NCI-H1048 (cell line): Measurements from ENCODE around the gene RXFP1.
"Not testable (repeated sequence)": the region's sequence is repeated elsewhere in the genome, so short reads cannot be mapped to it uniquely, and the experiment has no call there.

Experiments
- DNase-seq: peaks from one replicate; lab custom pipeline; 2025; lab: John Stamatoyannopoulos, UW

RXFP1 gene

DNA sequence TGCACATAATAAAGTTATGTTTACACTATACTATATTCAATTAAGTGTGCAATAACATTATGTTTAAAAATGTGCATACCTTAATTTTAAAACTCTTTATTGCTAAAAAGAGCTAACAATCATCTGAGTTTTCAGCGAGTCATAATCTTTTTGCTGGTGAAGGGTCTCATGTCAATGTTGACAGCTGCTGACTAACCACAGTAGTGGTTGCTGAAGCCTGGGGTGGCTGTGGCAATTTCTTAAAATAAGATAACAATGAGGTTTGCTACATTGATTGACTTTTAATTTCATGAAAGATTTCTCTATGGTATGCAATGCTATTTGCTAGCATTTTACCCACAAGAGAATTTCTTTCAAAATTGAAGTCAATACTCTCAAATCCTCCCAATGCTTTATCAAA, 91.4 kb downstream of the RXFP1 start:
- no peak for DNase-seq

DNA sequence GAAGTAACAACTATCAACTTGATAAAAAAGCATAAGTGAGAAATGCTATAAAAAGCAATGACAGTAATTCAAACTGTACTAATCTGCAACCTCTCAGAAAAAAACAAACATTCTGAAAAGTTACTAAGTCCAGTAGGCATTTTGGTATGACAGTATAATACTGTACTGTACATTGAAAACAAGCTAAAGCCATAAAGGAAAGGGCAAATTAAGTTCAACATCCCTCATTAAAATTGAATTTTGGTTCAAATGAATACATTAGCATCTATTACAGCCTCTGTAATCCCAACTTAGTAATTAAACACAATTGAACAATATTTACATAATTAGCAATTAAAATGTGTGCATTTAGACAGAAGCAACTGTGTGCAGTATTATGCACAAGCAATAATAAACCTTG, 96.3 kb downstream of the RXFP1 start:
- DNase-seq: no peak

DNA sequence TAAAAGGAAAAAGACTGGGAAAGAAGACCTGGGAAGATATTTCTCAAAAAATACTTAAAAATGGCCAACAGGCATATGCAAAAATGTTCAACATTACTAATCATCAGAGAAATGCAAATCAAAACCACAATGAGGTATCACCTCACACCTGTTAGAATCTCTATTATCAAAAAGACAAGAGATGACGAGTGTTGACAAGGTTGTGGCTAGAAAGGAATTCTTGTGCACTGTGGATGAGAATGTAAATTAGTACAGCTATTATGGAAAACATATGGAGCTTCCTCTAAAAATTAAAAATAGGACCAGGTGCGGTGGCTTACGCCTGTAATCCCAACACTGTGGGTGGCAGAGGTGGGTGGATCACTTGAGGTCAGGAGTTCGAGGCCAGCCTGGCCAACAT, 100.0 kb downstream of the RXFP1 start:
- no peak for DNase-seq

DNA sequence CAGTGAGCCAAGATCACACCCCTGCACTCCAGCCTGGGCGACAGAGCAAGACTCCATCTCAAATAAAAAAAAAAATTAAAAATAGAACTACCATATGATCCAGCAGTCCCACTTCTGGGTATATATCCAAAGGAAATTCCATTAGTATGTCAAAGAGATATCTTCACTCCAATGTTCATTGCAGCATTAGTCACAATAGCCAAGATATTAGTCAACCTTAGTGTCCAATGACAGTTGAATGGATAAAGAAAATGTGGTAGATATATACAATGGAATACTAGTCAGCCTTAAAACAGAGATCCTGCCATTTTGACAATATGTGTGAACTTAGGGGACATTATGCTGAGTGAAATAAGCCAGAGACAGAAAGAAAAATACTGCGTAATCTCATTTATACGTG, 100.6 kb downstream of the RXFP1 start:
- DNase-seq: no peak

DNA sequence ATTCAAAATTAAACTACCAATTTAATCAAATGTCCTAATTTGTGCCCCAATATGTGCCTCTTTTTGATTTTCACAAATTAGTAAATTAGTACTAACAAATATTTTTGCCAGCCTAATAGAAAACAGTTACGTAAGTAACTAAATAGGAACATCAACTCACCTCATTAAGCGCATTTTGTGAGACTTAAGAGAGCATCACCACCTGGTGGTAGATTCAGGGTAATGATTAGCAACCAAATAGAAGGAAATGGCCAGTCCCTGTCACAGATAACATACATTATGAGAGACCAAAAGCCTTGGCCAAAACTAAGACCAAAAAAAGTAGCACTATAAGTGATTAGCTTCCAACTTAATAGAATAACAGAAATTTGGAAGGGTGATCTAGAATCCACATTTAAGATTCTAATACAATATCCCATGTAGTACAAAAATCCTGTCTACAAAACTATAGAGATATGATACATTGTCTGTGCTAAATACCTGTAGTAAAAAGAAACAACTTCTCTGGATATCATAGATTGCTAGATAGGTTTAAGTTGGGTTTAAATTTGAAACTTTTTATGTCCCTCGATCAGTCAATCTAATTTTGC, 103.3 kb downstream of the RXFP1 start:
- DNase-seq: no peak

DNA sequence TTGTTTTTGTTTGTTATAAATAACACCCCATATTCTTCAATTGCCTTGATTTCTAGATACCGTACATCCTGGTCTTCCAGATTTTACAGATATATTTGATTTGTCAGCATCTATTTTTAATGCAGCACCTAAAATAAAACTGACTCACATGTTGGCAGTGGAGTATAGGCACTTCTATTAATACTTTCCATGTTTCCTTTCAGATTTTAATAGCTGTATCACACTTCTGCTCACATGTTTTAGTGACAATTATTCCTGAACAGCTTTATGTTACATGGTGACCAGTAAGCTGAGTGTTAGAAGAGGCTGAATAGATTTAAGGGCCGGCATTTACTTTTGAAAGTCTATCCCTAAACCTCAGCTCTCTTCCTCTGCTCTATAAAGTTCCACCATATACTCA, 103.9 kb downstream of the RXFP1 start:
- DNase-seq: no peak

DNA sequence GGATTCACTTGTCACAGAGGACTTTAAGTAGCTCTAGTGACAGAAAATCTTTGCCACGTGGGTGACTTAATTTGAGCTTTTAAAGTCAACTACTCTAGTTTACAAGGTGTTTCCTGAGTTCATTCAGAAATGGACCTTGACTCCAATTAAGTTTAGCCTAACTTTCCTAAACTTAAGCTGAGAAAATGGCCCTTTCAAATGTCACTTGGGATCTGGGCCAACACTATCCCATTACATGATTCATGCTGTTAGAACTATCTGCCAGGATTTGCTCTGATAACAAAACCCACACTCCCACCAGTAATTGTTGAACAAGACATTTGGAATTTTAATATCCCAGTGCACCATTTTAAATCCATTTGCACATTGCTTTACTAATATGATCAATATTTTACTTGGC, 109.2 kb downstream of the RXFP1 start:
- DNase-seq: no peak

DNA sequence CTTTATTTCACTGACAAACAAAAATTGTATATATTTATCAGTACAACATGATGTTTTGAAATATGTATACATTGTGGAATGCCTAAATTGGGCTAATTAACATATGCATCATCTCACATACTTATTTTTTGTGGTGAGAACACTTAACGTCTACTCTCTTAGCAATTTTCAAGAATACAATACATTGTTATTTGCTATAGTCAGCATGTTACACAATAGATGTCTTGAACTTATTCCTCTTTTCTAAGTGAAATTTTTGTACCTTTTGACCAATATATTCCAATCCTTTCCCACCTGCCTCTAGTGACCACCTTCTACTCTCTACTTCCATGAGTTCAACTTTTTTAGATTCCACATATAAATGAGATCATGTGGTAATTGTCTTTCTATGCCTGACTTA, 114.9 kb downstream of the RXFP1 start:
- DNase-seq: no peak

DNA sequence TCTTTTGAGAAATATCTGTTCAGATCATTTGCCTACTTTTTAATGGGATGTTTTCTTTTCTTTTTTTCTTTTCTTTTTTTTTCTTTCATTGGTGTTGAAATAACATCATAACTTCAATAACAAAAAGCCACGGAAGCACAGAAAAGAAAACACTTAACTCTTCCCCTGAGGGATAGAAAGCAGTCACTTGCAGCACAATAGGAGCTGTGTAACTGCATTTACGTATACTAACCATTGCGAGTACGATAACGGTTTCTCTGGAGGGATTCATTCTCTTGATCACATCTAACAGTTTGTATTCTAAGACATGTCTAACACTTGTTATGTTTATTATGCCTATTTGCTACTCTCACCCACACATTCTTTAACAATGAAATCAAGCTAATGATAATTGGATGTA, 122.7 kb downstream of the RXFP1 start:
- DNase-seq: no peak

DNA sequence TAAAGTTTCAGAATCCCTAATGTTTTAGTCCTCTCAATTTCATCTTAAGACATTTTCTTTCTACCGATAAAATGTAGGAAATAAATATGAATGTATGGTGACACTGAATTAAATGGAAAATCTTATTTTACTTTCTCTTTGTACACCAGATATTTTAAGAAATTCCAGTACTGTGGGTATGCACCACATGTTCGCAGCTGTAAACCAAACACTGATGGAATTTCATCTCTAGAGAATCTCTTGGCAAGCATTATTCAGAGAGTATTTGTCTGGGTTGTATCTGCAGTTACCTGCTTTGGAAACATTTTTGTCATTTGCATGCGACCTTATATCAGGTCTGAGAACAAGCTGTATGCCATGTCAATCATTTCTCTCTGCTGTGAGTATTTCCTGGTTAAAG, 123.1 kb downstream of the RXFP1 start:
- no peak for DNase-seq

DNA sequence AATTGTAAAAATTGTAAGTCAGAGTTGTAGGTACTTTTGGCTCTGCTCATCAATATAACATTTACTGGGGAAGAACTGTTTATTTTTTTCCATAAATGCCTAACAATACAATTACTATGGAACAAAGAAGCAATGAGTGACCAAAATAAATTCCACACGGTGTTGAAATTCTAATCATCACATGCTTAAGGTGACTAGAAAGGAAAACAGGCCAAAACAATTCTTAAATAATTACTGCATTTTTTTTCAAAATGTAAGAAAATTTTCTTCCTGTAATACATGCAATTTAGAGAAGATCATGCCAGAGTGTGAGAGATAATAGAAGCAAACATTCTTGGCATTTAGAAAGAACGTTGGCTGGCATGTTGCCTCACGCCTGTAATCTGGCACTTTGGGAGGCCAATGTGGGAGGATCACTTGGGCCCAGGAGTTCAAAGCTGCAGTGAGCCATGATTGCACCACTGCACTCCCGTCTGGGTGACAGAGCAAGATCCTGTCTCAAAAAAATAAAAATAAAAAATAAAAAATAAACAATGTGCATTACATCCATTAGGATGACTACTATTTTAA, 127.5 kb downstream of the RXFP1 start:
- no peak for DNase-seq

DNA sequence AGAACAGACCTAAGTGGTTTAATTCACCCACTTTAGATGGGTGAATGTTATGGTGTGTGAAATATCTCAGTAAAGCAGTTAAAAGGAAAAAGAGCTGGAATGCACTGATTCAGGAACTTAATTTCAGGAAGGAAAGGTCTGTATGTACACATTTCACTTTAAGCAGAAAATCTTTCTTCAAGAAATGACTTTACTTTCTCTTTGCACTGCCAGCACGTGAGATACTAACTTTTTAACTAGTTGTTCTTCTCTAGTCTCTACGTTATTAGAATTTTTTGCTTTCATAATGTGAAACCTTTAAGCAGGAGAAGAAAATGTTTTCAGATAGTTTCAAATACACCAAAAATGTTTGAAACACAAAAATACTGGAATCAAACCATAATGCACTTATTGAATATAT, 131.2 kb downstream of the RXFP1 start:
- no peak for DNase-seq

DNA sequence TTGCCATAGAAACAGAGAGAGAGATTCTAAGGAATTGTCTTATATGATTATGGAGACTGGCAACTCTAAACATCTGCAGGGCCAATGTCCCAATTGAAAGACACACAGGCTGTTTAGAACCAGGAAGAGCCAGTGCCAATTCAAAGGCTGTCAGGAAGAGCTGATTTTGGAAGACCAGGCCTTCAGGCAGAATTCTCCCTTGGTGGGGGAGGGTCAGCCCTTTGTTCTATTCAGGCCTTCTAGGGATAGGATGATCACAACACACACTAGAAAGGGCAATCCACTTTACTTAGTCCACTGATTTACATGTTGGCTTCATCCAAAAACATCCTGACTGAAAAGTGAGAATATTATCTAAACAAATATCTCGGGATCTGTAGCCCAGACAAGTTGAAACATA, 134.8 kb downstream of the RXFP1 start:
- DNase-seq: no peak

DNA sequence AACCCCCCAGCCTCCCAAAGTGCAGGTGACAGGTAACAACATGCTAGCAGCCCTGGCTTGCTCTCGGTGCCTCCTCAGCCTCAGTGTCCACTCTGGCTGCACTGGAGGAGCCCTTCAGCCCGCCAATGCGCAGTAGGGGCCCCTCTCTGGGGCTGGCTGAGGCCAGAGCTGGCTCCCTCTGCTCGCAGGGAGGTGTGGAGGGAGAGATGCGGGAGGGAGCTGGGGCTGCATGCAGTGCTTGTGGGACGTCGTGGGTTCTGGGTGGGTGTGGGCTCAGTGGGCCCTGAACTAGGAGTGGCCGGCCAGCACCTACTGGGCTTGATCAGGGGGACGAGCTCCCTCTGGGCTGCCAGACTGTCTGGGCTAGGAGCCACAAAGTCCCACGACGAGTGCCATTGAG, 135.6 kb downstream of the RXFP1 start:
- no peak for DNase-seq

DNA sequence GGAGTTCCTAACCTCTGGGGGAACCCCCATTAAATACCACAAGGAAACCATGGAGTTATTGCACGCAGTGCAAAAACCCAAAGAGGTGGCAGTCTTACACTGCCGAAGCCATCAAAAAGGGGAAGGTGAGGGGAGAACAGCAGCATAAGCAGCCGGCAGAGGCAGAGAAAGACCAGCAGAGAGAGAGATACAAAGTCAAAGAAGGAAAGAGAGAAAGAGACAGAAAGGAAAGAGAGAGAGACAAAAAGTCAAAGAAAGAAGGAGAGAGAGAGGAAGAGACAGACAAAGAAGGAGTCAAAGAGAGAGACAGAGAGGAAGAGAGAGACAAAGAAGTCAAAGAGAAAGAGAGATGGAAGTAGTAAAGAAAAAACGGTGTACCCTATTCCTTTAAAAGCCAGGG, 141.6 kb downstream of the RXFP1 start:
- not testable (repeated sequence) for DNase-seq

DNA sequence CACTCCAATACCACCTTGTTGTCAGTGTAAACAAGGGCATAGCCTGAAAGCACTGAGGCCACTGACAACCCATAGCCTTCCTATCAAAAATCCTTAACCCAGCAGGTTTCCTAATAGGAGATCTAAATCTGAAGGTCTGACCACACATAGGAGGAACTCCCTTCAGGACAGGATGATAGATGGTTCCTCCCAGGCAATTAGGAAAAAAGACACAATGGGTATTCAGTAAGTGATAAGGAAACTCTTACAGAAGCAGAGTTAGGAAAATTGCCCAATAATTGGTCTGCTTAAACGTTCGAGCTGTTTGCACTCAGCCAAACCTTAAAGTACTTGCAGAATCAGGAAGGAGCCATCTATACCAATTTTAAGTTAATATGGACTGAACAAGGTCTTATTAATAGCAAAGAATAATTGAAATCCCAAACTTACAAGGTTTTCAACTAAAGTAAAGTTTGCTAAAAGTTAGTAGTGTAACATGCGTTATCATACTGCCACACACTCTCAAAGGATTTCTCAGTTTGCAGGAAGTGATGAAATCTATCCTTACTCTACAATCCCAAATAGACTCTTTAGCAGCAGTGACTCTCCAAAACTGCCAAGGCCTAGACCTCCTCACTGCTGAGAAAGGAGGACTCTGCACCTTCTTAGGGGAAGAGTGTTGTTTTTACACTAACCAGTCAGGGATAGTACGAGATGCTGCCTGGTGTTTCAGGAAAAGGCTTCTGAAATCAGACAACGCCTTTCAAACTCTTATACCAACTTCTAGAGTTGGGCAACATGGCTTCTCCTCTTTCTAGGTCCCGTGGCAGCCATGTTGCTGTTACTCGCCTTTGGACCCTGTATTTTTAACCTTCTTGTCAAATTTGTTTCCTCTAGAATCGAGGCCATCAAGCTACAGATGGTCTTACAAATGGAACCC, 142.3 kb downstream of the RXFP1 start:
- not testable (repeated sequence) for DNase-seq

DNA sequence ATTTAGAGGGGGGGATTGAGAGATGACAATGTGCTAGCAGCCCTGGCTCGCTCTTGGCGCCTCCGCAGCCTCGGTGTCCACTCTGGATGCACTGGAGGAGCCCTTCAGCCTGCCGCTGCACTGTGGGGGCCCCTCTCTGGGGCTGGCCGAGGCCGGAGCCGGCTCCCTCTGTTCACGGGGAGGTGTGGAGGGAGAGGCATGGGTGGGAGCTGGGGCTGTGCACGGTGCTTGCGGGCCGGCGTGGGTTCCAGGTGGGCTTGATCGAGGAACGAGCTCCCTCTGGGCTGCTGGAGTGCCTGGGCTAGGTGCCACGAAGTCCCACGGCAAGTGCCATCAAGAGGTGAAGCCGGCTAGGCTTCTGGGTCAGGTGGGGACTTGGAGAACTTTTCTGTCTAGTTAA, 143.1 kb downstream of the RXFP1 start:
- no peak for DNase-seq

DNA sequence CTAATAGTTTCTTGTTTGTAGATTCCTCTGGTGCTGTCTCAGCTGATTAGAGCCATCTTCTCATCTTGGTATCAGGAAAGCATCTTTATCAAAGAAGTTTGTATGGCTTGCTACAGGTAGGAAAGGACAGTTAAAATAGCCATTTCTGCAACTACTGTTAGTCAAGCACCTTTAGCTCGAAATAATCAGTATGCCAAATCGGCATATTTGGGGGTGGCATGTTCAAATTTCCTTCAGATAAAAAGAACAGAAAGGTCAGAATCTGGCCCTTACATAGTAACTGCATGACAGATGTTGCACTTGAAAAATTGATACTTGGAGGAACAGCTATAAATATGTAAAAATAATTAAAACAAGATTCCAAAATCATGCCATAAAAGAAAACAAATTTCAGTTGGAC, 145.2 kb downstream of the RXFP1 start:
- no peak for DNase-seq

DNA sequence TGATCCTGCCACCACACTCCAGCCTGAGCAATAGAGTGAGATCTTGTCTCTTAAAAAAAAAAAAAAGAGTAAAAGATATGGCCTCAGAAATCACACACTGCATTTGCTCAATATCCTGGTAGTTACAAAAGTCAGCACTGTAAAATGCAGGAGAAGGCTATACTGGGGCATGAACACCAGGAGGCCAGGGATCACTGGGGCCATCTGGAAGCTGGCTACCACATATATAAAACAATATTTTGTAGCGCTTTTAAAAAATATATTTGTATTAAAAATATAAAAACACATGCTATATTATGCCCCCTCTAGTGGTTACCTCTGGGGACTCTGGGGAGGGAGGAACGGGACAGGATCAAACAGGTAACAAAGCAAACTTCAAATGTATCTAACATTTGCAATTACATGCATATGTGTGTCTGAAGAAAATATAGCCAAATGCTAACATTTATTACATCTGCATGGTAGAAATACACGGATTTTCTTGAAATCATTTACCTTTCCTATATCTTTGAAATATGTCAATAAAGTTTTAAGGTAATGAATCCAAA, 146.0 kb downstream of the RXFP1 start:
- DNase-seq: no peak

DNA sequence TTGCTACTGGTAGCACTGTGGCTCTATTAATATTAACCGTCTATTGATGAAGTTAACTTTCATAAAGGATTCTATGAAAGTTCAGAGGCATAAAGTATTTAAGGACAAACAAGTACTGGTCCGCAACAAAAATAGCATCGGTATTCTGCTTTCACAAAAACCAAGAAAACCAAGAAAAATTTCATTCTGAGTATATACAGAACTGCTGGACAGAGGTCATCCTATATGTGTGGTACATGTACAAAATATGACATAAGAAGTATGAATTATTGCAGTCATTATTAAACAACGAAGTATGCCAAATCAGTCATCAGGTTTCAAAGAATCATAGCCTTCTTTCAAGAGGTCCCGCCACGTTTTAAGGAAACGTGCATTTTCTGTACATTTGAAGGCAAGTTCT, 147.6 kb downstream of the RXFP1 start:
- DNase-seq: no peak

DNA sequence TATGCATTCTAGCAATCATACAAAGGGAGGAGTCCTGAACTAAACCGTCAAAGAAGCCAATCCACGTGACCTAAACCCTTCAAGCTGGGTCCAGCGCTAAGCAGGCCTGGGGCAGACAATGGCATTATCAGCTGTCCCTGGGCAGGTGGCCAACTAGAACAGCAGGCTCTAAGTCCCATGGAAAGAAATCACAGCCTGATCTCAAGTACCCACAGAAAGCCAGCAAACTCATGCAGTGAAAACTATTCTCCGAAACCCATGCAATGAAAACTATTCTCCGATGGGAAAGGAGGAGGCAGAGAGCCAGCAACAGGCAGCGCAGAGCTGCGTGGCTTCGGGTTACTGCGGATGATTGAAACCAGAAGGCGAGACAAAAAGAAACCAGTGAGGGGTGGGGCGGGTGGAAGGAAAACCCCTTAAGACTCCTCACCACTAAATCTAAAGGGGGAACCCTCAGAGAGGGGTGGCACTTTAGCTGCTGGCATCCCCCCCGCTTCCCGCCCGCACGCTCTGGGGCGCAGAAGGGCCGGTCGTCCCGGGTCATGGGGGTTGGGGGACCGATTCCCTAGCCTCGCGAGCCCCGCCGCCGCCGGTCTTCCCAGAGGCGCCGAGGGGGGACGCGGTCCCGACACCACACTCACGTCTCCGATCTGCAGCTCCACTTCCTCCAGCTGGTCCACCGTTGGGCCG, 149.4 kb downstream of the RXFP1 start:
- DNase-seq: no peak

DNA sequence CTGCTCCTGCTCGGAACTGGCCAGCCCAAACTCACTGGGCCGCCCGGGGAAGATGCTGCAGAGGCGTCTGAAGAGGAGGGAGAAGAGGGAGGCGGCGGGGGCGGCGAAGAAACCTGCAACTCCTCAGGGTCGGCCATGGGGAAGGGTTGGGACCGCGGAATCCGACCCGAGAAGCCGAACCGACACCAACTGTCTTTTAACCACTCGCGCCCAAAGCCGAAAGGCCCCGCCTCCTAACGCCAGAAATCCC, 149.9 kb downstream of the RXFP1 start, which contains the start of gene C4orf46:
TSS of gene C4orf46 (minus strand) at position 223 of the 250 bp plus-strand sequence. CDS start at position 137, 86 bp downstream.
- DNase-seq: no peak
